Colonic mucosa (tissue), 4 donors: ENCODE data around the gene TUBGCP5. TPM values are rescaled to one million over a fixed set of nuclear protein-coding genes. Genes with fewer than 3 reads are reported as not detected.

ENCODE experiments used
- DNase-seq: peaks from one replicate; pipeline ENCODE4 v3.0.0-alpha.2; 2020
- H3K27ac ChIP-seq: fragments of 200-600 bp; one replicate; pipeline ENCODE4 v1.8.0; 2021
- H3K27me3 ChIP-seq: fragments of 200-600 bp; one replicate; pipeline ENCODE4 v1.8.0; 2021
- H3K36me3 ChIP-seq: fragments of 200-600 bp; one replicate; pipeline ENCODE4 v1.8.0; 2021
- H3K4me1 ChIP-seq: fragments of 200-600 bp; one replicate; pipeline ENCODE4 v1.8.0; 2021; ENCODE audit warnings: mild to moderate bottlenecking
- H3K4me3 ChIP-seq: fragments of 200-600 bp; one replicate; pipeline ENCODE4 v1.8.0; 2021
- H3K9ac ChIP-seq, 2 donors: one replicate each; pipeline ENCODE4 v1.7.0; 2013; ENCODE audit warnings: control low read depth in 2 of 2, low read depth in 2 of 2, low read length in 2 of 2
- H3K9me3 ChIP-seq: fragments of 200-600 bp; one replicate; pipeline ENCODE4 v1.8.0; 2021
- intact Hi-C: fragments of 100-400 bp; cut with DNase I; formaldehyde crosslinking; loops from one replicate; pipeline ENCODE4 v1.14.1; 2022
- total RNA-seq, 2 donors: library from RNA; stranded (reverse); fragmentation: NEBNext Ultra II Directional in 1 of 2; extraction: Animal tissue kit (Norgen Biotek cat#: 25700) in 1 of 2; gene quantifications; one replicate each; pipeline ENCODE4 v1.2.1, GENCODE V29; 2021
- TF ChIP-seq, protein P1 (sequence below): fragments of 200-600 bp; IDR thresholded peaks from one replicate; pipeline ENCODE4 v1.8.0; 2022; ENCODE audit warnings: antibody characterized with exemption, mild to moderate bottlenecking
- donor health status: healthy.
- donor health status: DM: no; HTN: no; CAD: no.
- donor health status: DM: no; HTN: no; CAD: no.

Gene TUBGCP5
- total RNA-seq, 2 donors from 2014 or later: 7.5 to 10.9 TPM

DNA sequence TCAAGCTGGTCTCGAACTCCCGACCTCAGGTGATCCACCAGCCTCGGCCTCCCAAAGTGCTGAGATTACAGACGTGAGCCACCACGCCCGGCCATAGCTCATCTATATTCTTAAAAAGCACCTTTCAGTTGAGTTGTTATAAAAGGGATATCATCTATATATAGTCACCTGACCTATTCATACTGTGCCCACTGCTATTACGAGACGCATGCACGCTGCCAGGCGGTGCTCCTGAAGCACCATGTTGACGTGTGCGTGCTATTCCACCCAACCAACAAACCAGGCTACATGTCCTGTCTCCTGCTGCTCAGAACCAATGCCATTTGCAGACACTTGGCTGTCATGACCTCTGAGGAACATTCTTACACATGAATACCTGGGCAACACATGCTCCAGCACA lies 76.8 kb downstream of the TUBGCP5 start:
- Histone ChIP-seq H3K27ac (no peak overlapping the region), H3K9ac (no peak overlapping the region), H3K4me1 (no peaks in the 10 kb centered on the region), H3K9me3 (no peaks in the 10 kb centered on the region), H3K27me3 (no peaks in the 10 kb centered on the region), H3K36me3 (no peaks in the 10 kb centered on the region), H3K4me3 (no peak overlapping the region)
- DNase-seq: no peak
- TF ChIP-seq, protein P1, sequence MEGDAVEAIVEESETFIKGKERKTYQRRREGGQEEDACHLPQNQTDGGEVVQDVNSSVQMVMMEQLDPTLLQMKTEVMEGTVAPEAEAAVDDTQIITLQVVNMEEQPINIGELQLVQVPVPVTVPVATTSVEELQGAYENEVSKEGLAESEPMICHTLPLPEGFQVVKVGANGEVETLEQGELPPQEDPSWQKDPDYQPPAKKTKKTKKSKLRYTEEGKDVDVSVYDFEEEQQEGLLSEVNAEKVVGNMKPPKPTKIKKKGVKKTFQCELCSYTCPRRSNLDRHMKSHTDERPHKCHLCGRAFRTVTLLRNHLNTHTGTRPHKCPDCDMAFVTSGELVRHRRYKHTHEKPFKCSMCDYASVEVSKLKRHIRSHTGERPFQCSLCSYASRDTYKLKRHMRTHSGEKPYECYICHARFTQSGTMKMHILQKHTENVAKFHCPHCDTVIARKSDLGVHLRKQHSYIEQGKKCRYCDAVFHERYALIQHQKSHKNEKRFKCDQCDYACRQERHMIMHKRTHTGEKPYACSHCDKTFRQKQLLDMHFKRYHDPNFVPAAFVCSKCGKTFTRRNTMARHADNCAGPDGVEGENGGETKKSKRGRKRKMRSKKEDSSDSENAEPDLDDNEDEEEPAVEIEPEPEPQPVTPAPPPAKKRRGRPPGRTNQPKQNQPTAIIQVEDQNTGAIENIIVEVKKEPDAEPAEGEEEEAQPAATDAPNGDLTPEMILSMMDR: no peak
- intact Hi-C loops: no loop called here

DNA sequence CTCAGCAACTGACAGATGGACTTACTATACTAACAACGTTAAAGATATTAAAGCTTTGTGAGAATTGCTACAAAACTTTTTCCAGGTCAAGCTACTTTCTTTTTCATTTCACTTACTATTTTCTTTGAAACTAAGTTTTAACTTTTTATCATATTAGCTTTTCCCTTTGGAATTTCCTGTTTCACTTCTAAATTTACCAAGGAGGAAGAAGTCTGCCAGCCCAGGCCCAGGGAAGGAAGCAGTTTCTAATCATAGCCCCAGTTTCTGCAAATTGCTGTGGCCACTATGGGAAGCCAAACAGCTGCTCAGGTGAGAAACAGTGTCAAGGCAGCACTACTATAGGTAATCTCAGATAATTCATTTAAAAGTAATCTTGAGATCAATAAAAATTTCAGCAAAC lies 77.6 kb downstream of the TUBGCP5 start:
- H3K4me1 ChIP-seq: no peaks in the 10 kb centered on the region
- no peak for DNase-seq
- intact Hi-C loops: no loop called here
- no peaks in the 10 kb centered on the region for H3K27me3 ChIP-seq
- TF ChIP-seq, protein P1: no peak
- no peaks in the 10 kb centered on the region for H3K9me3 ChIP-seq
- peak overlapping the region; percentile 35 for H3K27ac ChIP-seq
- H3K9ac ChIP-seq: no peak overlapping the region
- no peak overlapping the region for H3K4me3 ChIP-seq
- no peaks in the 10 kb centered on the region for H3K36me3 ChIP-seq

DNA sequence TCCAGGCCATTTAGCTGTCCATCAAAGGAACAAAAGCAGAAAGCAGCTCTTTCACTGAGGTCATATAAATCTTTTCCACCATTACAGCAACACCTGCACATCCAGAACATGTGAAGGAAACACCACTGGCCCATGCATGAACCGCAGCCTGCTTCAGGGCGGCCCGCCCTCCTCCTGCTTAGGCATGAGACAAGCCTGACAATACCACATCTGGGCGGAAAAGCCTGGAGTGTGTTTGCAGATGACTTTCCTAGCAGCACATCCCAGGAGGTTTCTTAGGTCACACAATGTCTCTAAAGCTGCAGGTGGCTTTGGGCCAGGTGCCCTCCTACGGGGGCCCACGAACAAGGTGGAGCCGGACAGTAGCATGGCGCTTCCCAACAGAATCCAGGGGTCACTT lies 78.8 kb downstream of the TUBGCP5 start:
- Histone ChIP-seq H3K27ac (no peak overlapping the region), H3K36me3 (no peaks in the 10 kb centered on the region), H3K4me1 (no peaks in the 10 kb centered on the region), H3K9me3 (no peaks in the 10 kb centered on the region), H3K27me3 (no peaks in the 10 kb centered on the region), H3K4me3 (no peak overlapping the region), H3K9ac (no peak overlapping the region)
- DNase-seq: no peak
- intact Hi-C loops: no loop called here
- TF ChIP-seq, protein P1: no peak

DNA sequence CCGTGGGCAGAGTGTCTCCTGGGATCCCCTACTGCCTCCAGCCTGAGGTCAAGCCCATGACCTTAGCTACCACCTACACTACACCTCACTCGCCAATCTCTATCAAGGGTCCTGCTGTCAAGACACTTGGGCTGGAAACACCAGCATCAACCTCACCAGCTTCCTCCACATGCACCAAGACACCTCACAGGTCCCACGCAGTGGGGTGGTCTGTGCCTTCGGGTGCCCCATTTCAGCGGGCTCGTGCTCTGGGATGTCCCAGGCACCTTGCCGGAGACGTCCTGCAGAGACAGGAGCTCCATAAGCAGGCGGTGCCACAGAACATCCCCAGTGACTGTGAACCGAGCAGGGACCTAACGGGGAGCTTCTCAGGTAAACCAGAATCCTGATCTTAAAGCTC lies 79.2 kb downstream of the TUBGCP5 start:
- intact Hi-C loops: no loop called here
- Histone ChIP-seq H3K27ac (no peak overlapping the region), H3K27me3 (no peaks in the 10 kb centered on the region), H3K36me3 (no peaks in the 10 kb centered on the region), H3K4me3 (no peak overlapping the region), H3K9ac (no peak overlapping the region), H3K9me3 (no peaks in the 10 kb centered on the region), H3K4me1 (no peaks in the 10 kb centered on the region)
- DNase-seq: no peak
- TF ChIP-seq, protein P1: no peak

DNA sequence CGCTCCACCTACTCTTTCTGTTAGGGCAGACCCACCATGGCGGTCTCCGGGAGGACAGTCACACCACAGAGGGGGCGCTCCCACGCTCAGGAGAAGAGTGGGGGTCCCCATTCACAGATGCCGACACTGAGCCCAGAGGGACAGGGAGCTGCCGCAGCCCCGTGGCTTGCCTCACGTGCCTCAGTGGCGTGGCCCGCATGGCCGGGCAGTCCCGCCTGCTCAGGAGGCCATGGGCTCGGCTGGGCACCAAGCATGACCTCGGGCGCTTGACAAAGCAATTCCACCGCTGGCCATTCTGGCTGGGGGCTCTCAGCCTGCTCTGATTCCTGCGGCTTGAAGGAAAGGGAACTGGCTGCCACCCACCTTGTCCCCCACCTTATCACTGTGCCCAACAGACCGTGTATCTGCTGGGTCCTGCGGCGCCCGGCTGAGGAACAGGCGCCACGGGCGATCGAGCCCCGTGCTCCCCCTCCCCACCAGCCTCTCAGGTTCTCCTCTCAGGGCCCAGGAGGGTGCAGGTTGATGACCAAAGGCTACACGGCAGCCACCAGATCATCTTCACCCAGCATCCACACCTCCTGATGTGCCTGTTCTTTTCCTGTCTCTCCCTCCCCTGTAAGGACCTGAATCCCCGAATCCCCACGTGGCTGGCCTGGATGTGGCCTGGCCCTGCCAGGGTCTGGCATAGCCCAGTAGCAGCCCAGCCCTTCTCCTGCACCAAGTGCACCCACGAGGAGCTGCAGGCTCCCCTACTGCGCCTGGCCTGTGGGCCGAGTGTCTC lies 79.9 kb downstream of the TUBGCP5 start:
- TF ChIP-seq, protein P1: no peak
- intact Hi-C loops: no loop called here
- Histone ChIP-seq H3K36me3 (no peaks in the 10 kb centered on the region), H3K4me3 (no peak overlapping the region), H3K27ac (no peak overlapping the region), H3K9me3 (no peaks in the 10 kb centered on the region), H3K4me1 (no peaks in the 10 kb centered on the region), H3K27me3 (no peaks in the 10 kb centered on the region), H3K9ac (no peak overlapping the region)
- no peak for DNase-seq
